ENCODE measurements around the gene SEL1L3.

The SEL1L3 gene

GRCh38 chr4:25847329-25847728 lies 15.5 kb downstream of the SEL1L3 start:
- DNase-seq (ENCODE audit: low spot score), result no peak

GRCh38 chr4:25845841-25846653 lies 16.7 kb downstream of the SEL1L3 start:
- no peak for DNase-seq (ENCODE audit: low spot score)

- DNase-seq (ENCODE audit: low spot score), result no peak
Measured at GRCh38 chr4:25844961-25845712, 17.7 kb downstream of the SEL1L3 start.

GRCh38 chr4:25843340-25844097 lies 19.3 kb downstream of the SEL1L3 start:
- no peak for DNase-seq (ENCODE audit: low spot score)

GRCh38 chr4:25842229-25842845 lies 20.5 kb downstream of the SEL1L3 start:
- DNase-seq (ENCODE audit: low spot score), result peak; percentile 42

GRCh38 chr4:25839687-25840086 lies 23.1 kb downstream of the SEL1L3 start:
- DNase-seq (ENCODE audit: low spot score), result no peak

- no peak for DNase-seq (ENCODE audit: low spot score)
Measured at GRCh38 chr4:25839233-25839632, 23.6 kb downstream of the SEL1L3 start.

- no peak for DNase-seq (ENCODE audit: low spot score)
Measured at GRCh38 chr4:25838526-25838925, 24.3 kb downstream of the SEL1L3 start.

GRCh38 chr4:25837107-25837506 lies 25.7 kb downstream of the SEL1L3 start:
- no peak for DNase-seq (ENCODE audit: low spot score)

GRCh38 chr4:25835384-25835783 lies 27.4 kb downstream of the SEL1L3 start:
- no peak for DNase-seq (ENCODE audit: low spot score)

GRCh38 chr4:25834411-25835107 lies 28.2 kb downstream of the SEL1L3 start:
- no peak for DNase-seq (ENCODE audit: low spot score)

- no peak for DNase-seq (ENCODE audit: low spot score)
Measured at GRCh38 chr4:25830548-25830947, 32.2 kb downstream of the SEL1L3 start.

- no peak for DNase-seq (ENCODE audit: low spot score)
Measured at GRCh38 chr4:25827897-25828296, 34.9 kb downstream of the SEL1L3 start.

- DNase-seq (ENCODE audit: low spot score), result no peak
Measured at GRCh38 chr4:25827373-25827772, 35.4 kb downstream of the SEL1L3 start.

- no peak for DNase-seq (ENCODE audit: low spot score)
Measured at GRCh38 chr4:25826074-25826752, 36.6 kb downstream of the SEL1L3 start.

- no peak for DNase-seq (ENCODE audit: low spot score)
Measured at GRCh38 chr4:25823632-25824031, 39.2 kb downstream of the SEL1L3 start.

- no peak for DNase-seq (ENCODE audit: low spot score)
Measured at GRCh38 chr4:25821899-25822298, 40.9 kb downstream of the SEL1L3 start.

GRCh38 chr4:25821267-25821666 lies 41.5 kb downstream of the SEL1L3 start:
- no peak for DNase-seq (ENCODE audit: low spot score)

- DNase-seq (ENCODE audit: low spot score), result no peak
Measured at GRCh38 chr4:25818876-25819275, 43.9 kb downstream of the SEL1L3 start.

GRCh38 chr4:25818371-25818871 lies 44.4 kb downstream of the SEL1L3 start:
- DNase-seq (ENCODE audit: low spot score), result no peak
